LNCaP clone FGC (cell line): ENCODE measurements around the gene PAK5.

Source experiments
- DNase-seq: peaks from one replicate; pipeline ENCODE4 v3.0.0-alpha.2; 2011; ENCODE audit warnings: low read depth
- H3K4me3 ChIP-seq: 2 replicates; pipeline ENCODE4 v1.5.1; 2011; ENCODE audit warnings: mild to moderate bottlenecking, low read depth, low read length, control low read depth
- TF ChIP-seq, protein P1 (sequence below): IDR thresholded peaks from 2 replicates; pipeline ENCODE4 v1.5.1; 2012; ENCODE audit warnings: mild to moderate bottlenecking; ENCODE audit not compliant: control insufficient read depth, insufficient read depth; ENCODE audit errors: extremely low read depth

Gene PAK5

DNA sequence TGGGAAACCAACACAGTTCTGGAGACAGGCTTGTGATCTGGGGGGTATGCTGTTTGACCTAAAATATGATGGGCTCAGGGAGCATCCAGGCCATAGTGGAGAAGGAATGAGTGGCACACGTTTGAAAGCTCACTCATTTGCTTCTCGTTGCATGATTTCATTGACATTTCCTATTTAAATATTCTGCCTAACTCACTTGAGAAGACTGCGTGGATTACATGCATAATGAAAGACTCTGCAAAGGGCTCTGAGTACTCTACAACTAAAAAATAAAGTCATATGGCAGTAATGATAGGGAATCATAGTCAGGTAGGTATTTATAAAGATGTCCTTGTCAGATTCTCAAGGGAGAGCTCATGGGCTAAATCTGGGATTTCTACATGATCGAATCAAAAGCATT is 206.6 kb downstream of the PAK5 start:
- DNase-seq: no peak
- TF ChIP-seq, protein P1, sequence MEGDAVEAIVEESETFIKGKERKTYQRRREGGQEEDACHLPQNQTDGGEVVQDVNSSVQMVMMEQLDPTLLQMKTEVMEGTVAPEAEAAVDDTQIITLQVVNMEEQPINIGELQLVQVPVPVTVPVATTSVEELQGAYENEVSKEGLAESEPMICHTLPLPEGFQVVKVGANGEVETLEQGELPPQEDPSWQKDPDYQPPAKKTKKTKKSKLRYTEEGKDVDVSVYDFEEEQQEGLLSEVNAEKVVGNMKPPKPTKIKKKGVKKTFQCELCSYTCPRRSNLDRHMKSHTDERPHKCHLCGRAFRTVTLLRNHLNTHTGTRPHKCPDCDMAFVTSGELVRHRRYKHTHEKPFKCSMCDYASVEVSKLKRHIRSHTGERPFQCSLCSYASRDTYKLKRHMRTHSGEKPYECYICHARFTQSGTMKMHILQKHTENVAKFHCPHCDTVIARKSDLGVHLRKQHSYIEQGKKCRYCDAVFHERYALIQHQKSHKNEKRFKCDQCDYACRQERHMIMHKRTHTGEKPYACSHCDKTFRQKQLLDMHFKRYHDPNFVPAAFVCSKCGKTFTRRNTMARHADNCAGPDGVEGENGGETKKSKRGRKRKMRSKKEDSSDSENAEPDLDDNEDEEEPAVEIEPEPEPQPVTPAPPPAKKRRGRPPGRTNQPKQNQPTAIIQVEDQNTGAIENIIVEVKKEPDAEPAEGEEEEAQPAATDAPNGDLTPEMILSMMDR: no peak
- no peak overlapping the region for H3K4me3 ChIP-seq

DNA sequence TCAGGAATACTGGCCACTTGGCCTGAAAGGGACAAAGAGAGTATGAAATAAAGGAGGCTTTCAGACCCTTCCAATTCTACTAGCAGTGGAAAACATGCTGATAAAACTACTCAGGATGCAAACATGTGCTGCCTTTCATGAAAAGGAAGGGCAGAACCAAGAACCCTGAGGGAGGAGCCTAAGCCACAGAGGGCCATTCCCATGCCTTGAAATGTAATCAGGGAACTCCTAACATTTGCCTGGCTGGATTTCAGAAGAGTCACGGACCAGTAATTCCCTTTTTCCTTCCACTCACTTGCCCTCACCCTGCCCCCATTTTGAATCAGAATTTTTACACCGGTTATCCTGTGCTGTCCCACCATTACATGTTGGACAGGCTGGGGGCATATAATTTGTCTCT is 208.3 kb downstream of the PAK5 start:
- TF ChIP-seq, protein P1: no peak
- no peak for DNase-seq
- H3K4me3 ChIP-seq: no peak overlapping the region

DNA sequence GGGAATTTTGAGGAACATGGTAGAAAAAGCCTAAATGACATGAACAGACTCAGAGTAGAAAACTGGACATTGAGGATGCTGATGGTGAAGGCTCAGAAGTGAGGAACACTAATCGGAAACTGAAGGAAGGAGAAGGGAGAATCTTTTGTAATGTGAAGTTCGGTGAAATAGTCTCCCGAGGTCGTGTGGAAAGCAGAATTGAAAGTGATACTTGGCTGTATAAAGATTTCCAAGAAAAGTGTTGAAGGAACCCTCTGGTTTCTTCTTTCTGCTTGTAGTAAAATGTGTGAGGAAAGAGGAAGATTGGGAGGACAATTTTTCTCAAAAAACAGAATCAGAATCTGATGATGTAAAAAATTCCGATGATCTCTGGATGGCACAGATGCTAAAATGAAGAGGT is 209.0 kb downstream of the PAK5 start:
- no peak for DNase-seq
- H3K4me3 ChIP-seq: no peak overlapping the region
- TF ChIP-seq, protein P1: no peak

DNA sequence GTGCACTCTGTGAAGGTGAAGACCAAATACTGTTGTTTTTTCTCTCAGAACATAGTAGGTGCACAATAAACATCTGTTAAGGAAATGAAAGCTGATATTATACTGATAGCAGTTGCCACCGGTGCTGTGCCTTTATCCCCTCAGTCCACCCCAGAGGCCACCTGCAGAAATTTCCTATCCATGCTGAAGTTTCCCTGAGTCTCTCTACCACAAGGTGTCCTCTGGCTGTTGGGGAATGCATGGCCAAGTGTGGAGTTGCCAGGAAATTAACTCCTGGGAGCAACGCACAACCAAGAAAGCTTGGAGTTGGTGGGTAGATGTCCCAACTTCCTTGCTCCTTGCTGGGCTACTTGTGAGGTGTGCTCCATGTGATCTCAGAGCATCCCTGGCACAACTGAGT is 210.3 kb downstream of the PAK5 start:
- H3K4me3 ChIP-seq: no peak overlapping the region
- TF ChIP-seq, protein P1: no peak
- DNase-seq: no peak

DNA sequence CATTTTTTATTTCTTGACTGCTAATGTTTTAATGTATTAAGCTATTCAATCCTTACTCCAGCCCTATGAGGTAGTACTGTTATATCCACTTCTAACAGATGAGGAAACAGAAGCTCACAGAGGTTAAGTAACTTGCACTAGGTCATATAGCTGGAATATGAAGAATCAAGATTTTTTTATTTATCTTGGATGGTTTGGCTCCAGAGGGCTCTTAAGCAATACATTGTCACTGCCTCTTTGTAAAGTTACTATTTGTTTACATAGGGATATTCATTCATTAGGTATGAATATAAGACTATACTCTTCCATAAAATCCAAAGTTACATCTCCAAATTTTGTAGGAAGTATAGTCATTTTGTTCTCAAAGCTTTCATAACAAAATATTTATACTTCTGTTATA is 210.7 kb downstream of the PAK5 start:
- H3K4me3 ChIP-seq: no peak overlapping the region
- DNase-seq: no peak
- TF ChIP-seq, protein P1: no peak

DNA sequence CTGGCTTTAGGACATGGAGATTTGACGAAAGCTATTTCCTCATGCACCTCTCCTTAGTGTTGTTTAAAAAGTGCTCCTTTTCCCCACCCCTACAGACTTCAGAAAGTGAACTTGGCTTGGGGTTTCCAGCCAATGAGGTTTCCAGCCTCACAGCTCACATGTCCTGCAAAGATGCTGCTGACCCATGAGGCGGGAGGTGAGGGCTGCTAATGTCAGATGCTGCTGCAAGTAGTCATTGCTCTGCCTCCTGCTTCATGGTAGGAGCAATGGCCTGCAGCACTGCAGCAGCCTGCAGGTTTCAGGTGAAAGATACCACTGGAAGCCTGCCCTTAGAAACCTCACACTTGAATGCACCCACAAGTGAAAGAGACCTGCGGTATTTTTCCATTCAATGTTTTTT is 211.7 kb downstream of the PAK5 start:
- TF ChIP-seq, protein P1: no peak
- H3K4me3 ChIP-seq: no peak overlapping the region
- no peak for DNase-seq

DNA sequence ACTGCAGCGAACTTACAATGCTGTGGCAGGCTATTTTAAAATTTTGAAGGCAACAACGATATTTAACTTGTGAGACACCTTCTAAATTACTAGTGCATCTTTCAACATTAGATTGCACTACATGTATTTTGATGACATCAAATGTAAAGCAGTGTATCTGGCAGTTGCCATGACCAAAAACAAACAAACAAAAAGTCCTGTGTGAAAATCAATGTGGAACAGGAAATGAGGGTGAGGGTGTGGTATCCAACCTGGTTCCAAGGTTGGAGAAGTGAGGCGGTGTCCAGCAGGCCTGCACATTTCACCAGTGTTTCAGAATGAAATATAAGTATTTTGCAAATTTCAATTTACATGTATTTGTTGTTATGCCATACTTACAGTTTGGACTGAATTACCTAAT is 212.5 kb downstream of the PAK5 start:
- DNase-seq: no peak
- TF ChIP-seq, protein P1: no peak
- H3K4me3 ChIP-seq: no peak overlapping the region
